Stimulated activated CD8-positive, alpha-beta memory T cell treated with anti-CD3 and anti-CD28 coated beads, Interleukin-4, amount 100 ng/mL, for 4 hours (primary cell): ENCODE results near the gene KIRREL3.

ENCODE experiments used
- DNase-seq, 2 donors: peaks; one replicate each; pipeline ENCODE4 v3.0.0-alpha.2; 2020; ENCODE audit warnings: low read depth in 2 of 2, low spot score in 1 of 2

Gene KIRREL3

DNA sequence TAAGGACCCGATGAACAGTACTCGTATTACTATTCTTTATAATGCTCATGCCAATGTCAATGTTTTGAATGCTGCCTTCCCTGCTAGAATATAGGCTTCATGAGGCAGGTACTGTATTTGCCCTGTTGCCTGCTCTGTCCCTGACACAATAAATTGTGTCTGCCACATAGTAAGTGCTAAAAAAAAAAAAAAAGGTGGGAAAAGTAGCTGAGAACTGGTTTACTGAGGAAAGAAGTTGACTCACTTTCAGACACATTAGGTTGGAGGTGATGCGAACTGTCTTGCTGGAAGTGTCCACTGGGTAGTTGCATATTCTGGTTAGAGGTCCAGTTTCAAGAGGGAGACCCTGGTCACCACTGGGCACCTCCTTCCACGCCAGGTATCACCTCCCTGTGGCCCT lies 255.9 kb downstream of the KIRREL3 start:
- no peak for DNase-seq

DNA sequence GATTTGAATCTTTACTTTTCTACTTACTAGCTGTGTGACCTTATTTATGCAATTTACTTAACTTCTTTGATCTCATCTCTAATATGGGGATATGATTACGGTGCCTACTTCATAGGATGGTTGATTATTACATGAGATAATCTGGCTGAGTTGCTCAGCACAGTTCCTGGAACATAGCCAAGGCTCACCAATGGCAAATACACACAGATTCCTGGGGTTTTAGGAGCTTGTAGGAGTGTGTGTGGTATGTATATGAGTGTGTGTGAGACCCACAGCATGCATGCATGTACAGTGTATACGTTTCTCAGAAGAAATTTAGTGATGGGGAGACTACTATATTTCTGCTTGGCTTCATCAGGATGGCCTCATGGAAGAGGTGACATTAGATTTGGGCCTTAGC lies 256.9 kb downstream of the KIRREL3 start:
- DNase-seq, result no peak

DNA sequence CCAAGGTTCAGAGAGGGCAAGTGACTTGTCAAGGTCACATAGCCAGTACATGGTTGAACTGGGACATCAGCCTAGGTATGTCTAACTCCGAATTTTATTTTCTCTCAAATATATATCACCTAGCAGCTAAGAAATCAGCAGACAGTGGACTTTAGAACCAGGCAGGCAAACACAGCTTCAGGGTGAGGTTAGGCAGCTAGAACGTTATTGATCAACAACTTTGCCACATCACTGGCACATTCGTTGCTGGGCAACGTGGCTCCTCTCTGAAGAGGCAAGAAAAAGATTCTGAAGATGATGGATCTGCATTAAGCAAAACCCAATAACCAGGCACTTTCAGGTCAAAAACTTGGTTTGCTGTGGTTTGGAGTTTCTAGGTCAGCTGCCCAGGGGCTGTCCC lies 258.0 kb downstream of the KIRREL3 start:
- no peak for DNase-seq

DNA sequence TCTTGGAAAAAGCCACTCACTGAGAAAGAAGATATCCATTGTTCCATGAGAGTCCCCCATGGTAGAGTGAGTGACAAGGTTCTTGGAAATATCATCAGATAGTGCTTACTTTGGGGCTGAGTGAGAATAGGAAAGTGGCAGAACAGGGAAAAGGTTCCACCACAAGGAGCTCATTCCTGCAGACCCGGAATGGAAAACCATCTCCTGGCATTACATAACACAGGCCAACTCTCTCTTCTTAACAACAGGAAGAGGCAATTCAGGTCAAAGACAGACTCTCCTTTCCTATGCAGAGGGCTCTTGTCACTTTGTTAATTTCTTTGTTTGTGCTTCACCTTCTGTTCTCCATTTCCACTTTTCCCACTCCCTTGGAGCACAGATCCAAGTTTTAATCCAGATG lies 259.7 kb downstream of the KIRREL3 start:
- DNase-seq, result no peak

DNA sequence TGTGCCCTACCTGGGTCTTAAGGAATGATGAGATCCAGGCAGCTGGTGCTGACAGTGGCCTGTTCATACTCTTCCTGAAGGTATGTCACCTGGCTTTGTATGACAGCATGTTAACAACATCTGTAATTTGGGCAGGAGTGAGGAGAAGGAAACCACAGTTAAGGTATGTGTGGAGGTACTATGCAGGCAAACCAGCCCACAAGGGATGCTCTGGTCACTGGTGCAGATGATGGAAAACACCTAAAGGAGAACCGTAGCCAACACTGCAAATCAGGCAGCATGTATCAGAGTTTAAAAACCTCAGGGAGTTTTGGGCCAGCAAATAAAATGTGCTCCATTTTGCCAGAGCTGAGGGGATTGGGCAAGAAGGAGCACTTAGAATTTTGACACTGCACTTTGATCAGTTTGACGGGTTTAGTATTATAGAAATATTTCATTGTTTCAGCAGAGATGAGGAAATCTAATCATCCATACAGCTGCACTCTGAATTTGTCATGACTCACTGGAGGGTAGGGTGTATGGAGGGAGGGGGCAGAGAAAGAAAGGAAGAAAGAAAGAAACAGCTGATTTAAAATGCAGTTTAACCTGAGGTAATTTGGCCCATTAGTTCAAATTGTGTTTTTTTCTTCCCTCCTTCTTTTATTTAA lies 260.9 kb downstream of the KIRREL3 start:
- DNase-seq, result no peak

DNA sequence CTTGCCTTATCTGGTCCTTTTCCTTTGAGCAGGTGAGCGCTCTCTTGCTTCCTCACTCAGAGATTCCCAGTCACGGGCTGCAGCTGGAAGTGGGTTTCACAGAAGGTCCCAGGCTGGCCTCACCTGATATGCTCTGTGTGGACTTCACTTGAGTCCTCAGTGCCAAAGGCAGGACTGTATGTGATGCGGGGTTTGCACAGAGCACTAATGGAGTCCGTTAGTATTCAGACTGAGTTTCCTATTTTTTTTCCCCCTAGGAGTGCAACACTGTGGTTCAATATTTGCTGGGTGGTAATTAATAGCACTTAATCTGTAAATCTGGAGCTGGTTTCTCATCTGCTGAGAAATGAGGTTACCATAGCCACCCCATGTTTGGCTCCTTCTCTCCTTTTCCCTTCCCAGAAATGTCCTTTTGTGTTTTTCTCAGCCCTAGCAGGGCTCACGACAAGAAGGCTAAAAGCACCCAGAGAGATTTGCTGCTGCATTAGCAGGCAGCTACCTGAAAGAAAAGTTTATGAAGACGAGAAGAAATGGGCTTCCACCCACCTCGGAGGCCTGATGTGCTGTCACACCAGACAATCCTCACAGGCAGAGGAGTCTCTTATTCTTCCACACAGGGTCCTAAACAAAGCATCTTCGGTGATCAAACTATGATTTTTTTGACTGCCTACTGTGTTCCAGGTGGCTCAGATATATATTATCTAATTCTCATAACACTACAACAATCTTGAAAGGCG lies 262.1 kb downstream of the KIRREL3 start:
- no peak for DNase-seq

DNA sequence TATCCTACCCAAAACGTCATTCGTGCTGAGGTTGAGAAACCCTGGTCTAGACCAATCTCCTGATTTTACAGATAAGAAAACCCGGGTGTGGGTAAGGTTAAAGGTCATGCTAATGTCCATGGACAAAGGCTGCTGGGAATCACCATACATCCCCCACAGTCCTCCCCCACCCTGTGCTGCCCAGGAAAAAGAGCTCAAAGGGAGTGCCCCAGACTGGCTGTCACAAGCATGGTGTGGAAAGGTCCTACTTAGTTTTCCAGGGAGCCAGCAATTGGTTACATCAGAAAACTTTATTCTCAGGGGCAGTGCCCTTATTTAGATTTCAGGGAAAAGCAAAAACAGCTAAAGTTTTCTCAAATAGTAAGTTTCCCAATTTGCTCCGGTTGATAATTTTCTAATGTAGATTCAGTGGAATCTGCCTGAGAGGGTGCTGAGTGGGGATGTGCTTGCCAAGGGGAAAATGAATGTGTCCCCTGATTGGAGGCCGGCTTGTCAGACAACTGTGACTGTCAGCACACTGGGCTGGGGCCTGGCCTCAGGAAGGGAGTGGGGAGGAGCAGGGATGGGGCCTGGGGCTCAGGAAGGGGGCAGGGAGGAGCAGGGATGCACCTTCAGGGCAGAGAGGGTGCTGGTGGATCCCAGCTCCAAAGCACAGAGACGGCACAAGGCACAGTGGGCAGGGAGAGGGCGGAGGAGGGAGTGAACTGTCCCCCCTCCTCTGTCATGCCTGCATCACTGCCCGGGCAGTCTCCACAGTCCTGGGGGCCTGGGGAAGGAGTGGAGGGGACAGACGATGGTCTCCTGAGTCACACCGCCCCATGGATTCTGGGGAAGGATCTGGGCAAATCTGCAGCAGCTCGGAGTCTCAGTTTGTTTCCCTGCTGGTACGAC lies 263.6 kb downstream of the KIRREL3 start:
- no peak for DNase-seq

DNA sequence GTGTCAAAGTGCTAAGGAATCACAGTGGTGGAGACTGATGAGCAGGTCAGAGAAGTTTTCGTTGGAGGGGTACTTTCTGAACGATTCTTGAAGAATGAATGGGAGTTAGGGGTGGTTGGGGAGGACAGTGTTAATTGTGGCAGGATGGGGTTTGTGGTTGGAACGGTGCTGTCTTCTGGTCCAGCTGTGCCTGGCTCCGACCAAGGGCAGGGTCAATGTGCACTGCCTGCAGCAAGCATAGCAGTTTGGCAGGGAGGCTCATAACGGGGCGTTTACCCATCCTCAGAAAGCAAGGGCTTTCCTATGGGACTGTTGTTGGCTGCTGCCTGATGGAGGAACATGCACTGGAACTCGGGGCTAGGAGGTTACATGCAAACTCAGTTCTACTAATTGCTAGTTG lies 265.8 kb downstream of the KIRREL3 start:
- no peak for DNase-seq

DNA sequence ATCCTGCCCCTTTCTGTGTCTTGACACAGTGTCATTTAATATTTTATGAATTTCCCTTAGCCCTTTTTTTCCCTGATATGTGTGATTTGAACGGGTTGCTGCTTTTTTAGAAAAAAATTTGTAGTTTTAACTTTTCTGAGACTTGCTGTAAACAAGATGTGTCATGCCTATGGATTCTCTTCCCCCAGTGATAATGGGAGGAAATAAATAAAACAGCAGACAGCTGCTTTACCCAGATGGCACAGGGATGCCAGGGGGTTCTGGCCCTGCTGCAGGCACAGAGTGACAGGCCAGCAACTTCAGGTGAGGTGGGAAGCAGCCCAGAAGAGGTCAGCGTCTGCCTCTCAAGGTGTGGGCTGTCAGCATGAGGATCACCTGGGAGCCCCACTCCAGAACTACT lies 266.9 kb downstream of the KIRREL3 start:
- no peak for DNase-seq

DNA sequence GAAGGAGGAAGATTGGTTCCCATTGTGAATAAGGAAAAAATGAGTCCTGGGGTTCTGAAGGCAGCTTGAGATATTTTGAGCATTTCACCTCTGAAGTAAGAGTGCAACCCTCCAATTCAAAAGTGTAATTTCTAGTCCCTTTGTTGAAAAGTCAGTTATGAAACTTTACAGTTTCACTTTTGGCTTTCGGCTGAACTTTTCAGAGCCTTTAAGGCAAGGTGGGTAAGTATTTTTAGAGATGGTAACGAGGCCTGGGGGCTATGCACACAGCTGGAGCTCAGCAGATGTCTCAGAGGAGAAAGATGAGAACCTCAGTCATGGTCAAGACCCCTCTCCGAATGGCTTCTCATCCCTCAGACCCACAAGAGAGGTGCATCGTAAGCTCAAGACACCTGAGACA lies 267.6 kb downstream of the KIRREL3 start:
- no peak for DNase-seq

DNA sequence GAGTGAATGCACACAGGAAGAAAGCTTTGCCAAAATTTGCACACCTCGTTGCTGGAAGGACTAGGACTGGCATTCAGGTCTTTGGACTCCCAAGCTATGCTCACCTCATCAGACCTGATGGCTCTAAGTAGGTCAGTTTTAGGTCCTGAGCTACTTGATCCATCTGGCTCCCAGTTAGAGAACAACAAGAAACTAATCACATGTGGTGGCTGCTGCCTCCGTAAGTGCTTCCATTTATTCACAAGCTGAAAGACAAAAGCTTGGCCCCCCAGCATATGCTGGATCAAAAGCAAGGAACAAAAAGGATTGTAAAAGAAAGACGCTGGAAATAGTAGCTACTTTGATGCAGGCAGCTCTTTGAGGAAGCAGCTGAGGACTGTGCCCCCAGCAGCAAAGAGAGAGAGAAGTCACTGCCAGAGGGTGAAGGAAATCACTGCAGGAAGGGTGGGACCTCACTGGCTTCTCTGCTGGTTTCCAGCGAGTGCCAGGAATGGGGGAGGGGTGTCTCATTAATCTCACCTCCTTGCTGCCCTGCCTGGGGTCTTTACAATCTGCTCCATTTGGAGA lies 268.9 kb downstream of the KIRREL3 start:
- DNase-seq, result no peak

DNA sequence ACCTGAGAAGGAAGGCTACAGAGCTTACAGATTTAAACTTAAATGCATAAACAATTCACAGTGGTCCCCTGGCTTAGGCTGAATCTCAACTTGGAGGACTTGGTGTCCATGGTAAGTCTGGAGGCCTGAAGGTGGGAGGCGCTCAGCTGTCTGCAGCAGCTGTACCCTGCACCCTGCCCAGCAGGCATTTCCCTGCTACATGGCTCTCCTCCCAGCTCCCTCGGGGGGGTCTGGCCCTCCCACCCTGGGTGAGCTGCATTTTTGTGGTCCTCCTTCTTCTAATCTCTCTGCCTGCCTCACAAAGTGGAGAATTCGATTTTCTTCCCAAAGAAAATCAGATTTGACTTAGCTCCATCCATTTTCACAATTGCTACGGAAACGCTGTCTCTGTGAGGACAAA lies 273.2 kb downstream of the KIRREL3 start:
- no peak for DNase-seq

DNA sequence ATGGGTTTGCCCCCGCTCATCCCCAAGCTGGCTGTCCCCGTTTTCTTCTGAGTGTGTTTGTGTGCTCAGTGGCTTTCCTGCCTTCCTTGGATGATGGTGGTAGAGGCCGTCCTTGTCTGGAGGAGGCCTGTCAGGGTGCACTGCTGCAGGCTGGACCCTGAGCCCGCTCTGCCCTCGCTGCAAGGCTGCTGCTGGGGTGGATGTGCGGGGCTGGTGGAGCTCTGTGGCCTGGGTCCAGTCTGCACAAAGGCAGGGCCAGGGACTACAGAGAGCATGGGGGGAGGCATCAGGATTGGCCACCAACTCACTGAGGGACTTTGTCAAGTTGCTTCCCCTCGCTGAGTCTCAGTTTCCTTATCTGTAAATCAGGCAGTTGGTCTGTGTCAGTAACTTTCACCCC lies 275.0 kb downstream of the KIRREL3 start:
- DNase-seq, result no peak

DNA sequence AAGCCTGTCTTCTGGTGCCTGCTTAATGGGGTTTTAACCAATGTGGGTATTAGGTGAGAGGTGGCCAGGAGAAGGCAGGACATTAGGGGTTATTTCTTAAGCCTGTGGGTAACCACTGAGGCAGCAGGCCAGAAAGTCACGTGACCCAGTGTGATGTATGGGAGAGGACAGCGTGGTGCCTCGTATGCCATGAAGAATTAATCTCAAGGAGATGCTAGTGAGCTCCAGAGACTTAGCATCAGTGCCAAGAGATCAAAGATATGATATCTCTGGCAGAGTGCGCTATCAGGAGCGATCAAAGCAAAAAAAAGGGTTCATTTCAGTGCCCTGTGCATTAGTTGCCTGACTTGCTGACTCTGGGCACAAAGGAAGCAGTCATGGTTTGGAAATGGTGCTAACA lies 275.5 kb downstream of the KIRREL3 start:
- no peak for DNase-seq

DNA sequence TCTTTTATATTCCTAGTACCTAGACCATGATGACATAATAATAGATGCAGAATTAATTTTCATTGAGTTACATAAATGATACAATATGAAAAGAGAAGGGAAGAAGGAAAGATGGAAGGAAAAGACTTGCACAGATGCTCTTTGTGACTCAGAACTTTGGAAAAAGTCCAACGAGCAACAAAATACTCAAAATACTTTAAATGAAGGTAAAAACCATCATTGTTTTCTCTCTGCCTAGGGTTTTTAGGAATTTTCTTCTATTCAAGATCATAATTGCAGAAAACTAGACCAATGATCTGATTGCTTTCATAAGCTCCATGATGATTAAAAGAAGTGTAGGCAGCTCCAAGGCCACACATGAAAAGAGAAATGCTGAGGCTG lies 276.9 kb downstream of the KIRREL3 start:
- DNase-seq, result no peak

DNA sequence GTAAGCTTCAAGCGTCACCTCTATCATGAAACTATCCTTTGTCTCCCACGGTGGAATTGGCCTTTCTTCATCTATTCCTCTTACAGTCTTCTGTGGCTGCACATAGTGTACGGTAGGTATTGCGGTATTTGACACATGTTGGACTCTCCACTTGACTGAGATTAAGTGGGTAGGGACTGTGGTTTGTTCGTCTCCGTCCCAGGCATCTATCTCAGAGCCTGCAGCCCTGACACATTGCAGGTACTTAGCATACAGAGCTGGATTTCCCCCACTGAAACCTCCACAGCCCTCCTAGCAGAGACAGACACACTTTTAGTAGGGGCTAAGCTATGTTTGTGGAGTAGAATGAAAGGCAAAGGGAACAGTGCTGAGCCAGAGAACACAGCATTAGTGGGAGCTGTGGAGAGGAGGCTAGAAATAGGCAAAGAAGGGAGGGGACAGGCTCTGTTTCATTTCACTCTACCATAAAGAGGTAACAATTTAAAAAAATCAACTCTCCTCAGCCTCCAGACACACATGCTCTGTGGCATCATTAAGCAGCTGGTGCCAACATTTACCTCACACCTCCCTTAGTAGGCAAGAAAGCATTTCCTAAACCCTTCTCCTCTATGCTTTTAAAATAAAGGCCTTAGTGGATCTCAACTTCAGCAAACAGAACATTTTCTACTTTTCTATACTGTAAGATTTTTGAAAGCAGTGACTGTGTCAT lies 277.5 kb downstream of the KIRREL3 start:
- no peak for DNase-seq

DNA sequence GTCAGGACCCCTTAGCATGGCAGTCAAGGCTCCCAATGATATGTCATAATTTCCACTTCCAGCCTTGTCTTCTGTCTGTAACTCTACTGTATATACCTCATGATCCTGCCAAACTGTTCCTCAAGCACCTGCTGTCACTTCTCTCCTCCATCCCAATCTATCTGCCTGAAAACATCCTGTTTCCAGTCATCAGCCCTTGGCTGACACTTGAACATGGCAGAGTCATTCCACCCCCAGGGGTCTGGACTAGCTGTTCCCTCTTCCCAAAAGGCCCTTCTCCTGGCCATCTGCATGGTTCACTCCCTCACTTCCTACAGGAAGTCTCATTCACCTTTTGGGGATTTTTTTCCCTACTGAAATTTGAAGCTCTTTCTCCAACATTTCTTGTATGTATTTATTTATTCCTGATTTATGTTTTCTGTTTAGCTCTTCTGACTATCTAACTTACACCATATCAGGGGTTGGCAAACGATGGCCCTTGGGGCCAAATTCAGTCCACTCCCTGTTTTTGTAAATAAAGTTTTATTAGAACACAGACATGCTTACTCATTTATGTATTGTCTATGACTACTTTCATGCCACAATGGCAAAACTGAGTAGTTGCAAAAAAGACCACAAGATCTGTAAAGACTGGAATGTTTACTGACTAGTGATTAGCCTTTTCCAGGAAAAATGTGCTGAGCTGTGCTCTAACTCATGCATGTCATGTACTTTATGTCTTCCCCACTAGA lies 278.4 kb downstream of the KIRREL3 start:
- no peak for DNase-seq

DNA sequence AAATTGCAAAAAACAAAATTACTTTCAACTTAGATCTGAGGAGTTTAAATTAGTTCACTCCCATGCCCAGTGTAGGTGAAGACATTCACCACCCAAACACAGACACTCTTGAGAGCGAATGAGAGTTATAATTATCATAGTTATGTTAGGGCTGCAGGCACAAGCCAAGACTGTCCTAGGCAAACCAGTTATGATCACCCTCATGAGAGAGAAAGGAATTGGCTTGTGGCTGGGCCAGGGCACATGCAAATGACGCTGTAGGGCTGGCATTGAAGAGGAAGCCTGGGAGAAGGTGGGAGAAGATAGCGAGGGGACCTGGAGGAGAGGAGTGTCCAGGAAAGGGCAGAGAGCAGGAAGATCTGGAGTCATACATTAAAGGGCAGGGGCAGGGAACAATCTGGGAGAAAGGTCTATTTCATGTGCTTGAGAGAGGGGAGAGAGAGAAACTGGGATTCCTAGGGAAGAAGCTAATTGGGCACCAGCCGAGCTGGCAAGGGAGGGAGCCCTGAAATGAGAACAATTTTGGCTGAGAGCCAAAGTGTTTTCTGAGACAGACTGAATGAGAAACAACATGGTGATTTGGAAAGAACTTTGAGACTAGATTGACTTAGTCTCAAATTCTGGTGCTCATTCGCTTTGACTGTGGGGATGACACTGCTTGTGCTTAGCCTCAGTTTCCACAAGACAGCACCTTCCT lies 279.9 kb downstream of the KIRREL3 start:
- no peak for DNase-seq

DNA sequence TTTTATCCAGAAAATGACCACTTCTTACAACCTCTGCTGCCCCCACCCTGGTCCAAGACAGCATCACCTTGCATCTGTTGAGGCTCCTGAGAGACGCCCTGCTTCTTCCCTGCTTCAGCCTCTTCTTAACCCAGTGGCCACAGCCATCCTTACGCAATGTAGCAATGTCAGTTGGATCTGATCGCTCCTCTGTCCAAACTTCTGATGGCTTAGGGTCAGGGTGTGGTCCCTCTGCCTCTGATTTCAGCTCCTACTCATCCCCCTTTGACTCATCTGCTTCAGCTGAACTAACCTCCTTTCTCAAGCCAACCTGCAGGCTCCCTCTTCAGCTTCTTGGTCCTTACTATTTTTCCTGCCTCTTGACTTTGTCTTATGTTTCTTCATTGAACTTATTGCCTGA lies 280.8 kb downstream of the KIRREL3 start:
- DNase-seq, result no peak

DNA sequence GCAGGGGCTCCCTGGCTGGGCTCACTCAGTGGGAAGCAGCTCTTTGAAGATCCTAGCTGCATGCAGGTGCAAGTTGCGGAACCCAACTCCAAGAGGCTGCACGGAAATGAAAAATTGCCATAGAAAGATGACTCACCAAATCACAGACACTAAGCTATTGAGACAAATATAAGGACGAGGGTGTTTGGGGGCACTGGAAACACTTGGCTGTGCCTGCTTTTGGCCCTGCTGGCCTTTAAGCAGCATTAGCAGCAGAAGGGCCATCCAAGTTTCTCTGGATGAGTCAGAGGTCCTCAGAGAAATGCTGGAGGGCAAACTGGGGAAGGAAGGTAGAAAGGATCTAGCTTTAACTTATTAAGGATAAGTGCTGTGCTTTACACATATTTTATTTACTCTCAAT lies 282.3 kb downstream of the KIRREL3 start:
- no peak for DNase-seq
